ENCODE measurements around the gene SLC16A12. TPM values are rescaled to one million over a fixed set of nuclear protein-coding genes. Genes with fewer than 3 reads are reported as not detected.

SLC16A12 gene, protein sequence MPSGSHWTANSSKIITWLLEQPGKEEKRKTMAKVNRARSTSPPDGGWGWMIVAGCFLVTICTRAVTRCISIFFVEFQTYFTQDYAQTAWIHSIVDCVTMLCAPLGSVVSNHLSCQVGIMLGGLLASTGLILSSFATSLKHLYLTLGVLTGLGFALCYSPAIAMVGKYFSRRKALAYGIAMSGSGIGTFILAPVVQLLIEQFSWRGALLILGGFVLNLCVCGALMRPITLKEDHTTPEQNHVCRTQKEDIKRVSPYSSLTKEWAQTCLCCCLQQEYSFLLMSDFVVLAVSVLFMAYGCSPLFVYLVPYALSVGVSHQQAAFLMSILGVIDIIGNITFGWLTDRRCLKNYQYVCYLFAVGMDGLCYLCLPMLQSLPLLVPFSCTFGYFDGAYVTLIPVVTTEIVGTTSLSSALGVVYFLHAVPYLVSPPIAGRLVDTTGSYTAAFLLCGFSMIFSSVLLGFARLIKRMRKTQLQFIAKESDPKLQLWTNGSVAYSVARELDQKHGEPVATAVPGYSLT
- total RNA-seq: not detected in 2 replicates

DNA sequence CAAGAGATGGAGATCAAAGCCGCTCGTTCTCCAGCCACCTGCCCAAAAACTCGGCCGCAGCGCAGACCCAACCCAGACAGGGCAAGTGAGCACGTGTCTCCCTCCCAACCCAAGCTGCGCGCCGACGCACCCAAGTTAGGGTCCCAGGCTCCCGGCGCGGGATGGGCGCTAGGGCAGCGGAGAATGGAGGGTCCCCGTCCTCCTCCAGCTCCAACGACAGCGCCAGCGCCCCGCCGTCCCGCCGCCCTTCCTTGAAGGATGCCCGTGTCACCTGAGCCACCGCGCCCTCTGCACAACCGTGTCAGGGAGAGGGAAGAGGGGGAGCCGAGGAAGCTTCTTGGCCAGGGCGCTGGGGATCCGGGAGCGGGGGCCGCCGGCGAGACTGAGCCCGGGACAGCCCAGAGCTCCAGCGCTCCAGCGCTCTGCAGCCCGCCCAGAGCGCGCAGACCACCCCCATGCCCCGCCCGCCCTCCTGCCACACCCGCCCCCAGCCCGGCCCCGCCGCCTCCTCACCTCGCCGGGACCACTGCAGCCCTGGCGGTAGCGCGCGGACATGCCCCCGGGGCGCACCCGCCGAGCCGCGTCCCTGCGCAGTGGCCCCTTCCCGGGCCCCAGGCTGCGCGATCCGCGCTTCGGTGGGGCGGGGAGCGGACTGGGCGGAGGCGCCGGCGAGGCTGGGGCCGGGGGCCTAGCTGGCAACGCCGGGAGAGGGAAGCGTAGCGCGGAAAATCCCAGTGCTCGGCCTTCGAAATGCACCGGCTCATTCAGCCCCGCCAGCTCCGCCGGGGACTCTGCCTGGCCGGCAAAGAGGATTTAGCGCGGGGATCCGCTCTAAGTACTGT is at the start of gene SLC16A12:
TSS of gene SLC16A12 (minus strand) at position 424 of the 842 bp plus-strand sequence. CDS start 73,016 bp downstream, outside the sequence.

DNA sequence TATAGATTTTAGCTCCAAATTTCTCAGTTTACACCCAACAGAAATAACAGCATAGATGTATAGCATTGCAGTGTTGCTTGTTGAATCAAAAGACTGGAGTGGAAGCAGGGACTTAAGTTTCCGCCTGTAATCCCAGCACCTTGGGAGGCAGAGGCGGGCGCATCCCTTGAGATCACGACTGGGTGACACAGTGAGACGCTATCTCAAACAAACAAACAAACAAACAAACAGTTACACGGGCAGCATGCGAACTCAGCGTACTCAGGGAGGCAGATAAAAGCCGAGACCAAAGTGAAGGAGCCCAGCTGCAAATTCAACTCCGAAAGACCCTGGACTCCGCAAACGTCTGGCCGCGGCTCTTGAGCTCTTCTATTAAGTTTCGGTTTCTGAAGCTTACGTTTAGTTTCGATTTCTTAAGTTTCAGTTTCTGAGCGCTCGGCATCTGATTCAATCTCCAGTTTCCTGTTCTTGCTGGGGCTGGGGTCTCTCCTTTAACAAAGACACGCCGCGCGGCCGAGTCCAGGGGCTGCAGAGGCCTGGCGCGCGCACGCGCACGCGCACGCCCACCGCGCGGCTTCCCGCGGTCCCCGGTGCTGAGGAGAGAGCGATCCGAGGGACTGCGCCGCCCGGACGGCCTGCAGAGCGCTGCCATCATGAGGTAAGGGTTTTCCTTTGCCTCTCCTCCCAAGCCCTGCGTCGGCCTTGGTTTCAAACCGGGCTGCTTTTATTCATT is 121.1 kb downstream of the SLC16A12 start, which contains the start of gene IFIT5:
TSS of gene IFIT5 (plus strand) at position 423 of the 733 bp plus-strand sequence. CDS start at position 654, 231 bp downstream.

DNA sequence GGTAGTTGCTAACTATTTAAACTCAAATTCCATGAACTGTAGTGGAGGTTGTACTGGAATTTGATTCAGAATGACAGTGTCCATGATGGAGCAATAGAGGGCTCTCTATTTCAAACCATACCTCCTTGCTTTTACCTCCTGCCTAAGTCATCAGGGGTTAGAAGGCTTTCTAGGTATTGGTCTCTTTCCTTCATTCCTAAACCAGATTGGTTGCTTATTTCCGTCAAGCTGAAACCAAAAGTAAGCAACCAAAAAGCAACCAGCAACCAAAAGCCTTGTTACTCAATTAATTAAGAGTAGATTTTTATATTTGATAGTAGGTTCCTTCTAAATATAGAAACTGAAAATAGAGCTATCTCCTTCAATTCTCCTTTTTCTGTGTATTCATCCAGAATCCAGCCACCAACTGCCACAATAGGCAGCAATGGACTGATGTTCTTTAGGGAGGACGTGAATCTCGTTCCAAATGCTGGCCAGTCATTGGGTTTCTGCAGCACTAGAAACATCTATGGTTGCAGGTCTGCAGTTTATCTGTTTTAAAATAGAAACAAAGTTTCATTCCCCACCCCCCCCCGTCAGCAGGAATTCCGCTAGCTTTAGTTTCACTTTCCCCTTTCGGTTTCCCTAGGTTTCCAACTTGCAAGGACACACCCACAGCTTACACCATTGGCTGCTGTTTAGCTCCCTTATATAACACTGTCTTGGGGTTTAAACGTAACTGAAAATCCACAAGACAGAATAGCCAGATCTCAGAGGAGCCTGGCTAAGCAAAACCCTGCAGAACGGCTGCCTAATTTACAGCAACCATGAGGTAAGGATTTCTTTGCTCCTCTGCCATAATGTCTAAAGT is 143.3 kb downstream of the SLC16A12 start, which contains the start of gene IFIT1:
TSS of gene IFIT1 (plus strand) at position 717 of the 850 bp plus-strand sequence. CDS start at position 807, 90 bp downstream.

Other genes starting within 250 kb of the SLC16A12 start
- gene IFIT2, start 233.5 kb downstream of the SLC16A12 start, total RNA-seq: 5.5 and 5.9 TPM in 2 replicates
- 61.5 and 61.6 TPM in 2 replicates for gene IFIT3, start 207.6 kb downstream of the SLC16A12 start, total RNA-seq
- gene IFIT1B, start 157.5 kb downstream of the SLC16A12 start, total RNA-seq: 0.34 TPM in 1 of 2 replicates, not detected in the other
- 33.7 and 44.0 TPM in 2 replicates for gene IFIT1, start 143.0 kb downstream of the SLC16A12 start, total RNA-seq
- gene IFIT5, start 121.0 kb downstream of the SLC16A12 start, total RNA-seq: 17.1 and 19.8 TPM in 2 replicates
- gene PANK1, start 109.6 kb upstream of the SLC16A12 start, total RNA-seq: 1.2 and 2.3 TPM in 2 replicates
- gene KIF20B, start 166.0 kb upstream of the SLC16A12 start, total RNA-seq: 18.8 and 21.1 TPM in 2 replicates